Uterus (tissue), 4 donors: ENCODE results near the gene PLD6. TPM values are rescaled to one million over a fixed set of nuclear protein-coding genes. Genes with fewer than 3 reads are reported as not detected.
A peak's percentile ranks its signal among the peaks of the same experiment; 100 is the strongest.
"Not testable (repeated sequence)": the region's sequence is repeated elsewhere in the genome, so short reads cannot be mapped to it uniquely, and the experiment has no call there.

Source experiments
- DNase-seq, 2 donors: peaks; one replicate each; pipeline ENCODE4 v3.0.0-alpha.2; 2019 to 2020
- H3K27ac ChIP-seq, 2 donors: fragments of 200-600 bp; sonication (generic); 1 replicate in 1 of 2; 2 replicates in 1 of 2; pipeline ENCODE4 v1.5.1; 2016 to 2018
- H3K27me3 ChIP-seq, 2 donors: fragments of 200-600 bp; sonication (generic); one replicate each; pipeline ENCODE4 v1.5.1; 2018 to 2019; ENCODE audit warnings: control low read depth in 1 of 2
- H3K36me3 ChIP-seq, 2 donors: fragments of 200-600 bp; sonication (generic); one replicate each; pipeline ENCODE4 v1.5.1; 2019; ENCODE audit warnings: control low read depth in 1 of 2
- H3K4me1 ChIP-seq, 2 donors: fragments of 200-600 bp; sonication (generic); one replicate each; pipeline ENCODE4 v1.5.1; 2018 to 2019; ENCODE audit warnings: control low read depth in 1 of 2
- H3K4me3 ChIP-seq, 2 donors: fragments of 200-600 bp; sonication (generic); 1 replicate in 1 of 2; 2 replicates in 1 of 2; pipeline ENCODE4 v1.5.1; 2018 to 2019; ENCODE audit warnings: mild to moderate bottlenecking in 1 of 2
- H3K9me3 ChIP-seq, 2 donors: fragments of 200-600 bp; sonication (generic); one replicate each; pipeline ENCODE4 v1.5.1; 2019; ENCODE audit warnings: control low read depth in 1 of 2
- CTCF ChIP-seq, 4 experiments: fragments of 200-600 bp in 2 of 4; fragments of 450-650 bp in 2 of 4; sonication (generic) in 2 of 4; IDR thresholded peaks; one replicate each; pipeline ENCODE4 v1.5.1; 2016 to 2019; ENCODE audit warnings: antibody characterized with exemption in 4 of 4, mild to moderate bottlenecking in 2 of 4, moderate library complexity in 1 of 4
- POLR2A ChIP-seq, 2 donors: fragments of 450-650 bp; IDR thresholded peaks; one replicate each; pipeline ENCODE4 v1.6.1; 2016; ENCODE audit warnings: antibody characterized with exemption in 2 of 2, mild to moderate bottlenecking in 1 of 2, moderate library complexity in 1 of 2
- intact Hi-C: fragments of 100-400 bp; cut with DNase I; formaldehyde crosslinking; loops from one replicate; pipeline ENCODE4 v1.15.1; 2023; ENCODE audit warnings: low total_unique reads
- total RNA-seq, 4 donors: library from RNA; depleted of rRNA in 3 of 4; stranded (reverse); fragments of >200 nt in 3 of 4; gene quantifications; one replicate each; pipeline versions ENCODE4 v1.1.0 to v1.2.4, GENCODE V29; 2014 to 2023
- donor health status: DM: yes; HTN: yes; CAD: no.

The PLD6 gene
- total RNA-seq, 4 donors from 2014 or later: 0.77 to 8.1 (median 5.0) TPM

- Histone ChIP-seq H3K36me3 (no peaks in the 10 kb centered on the region), H3K4me3 (no peak overlapping the region), H3K27ac (peak overlapping the region in 1 of 2 donors; percentile 63), H3K4me1 (peaks cover 0 to 13% of the 10 kb centered on the region in 2 donors), H3K27me3 (no peaks in the 10 kb centered on the region), H3K9me3 (no peaks in the 10 kb centered on the region)
- intact Hi-C loops: no loop called here
- TF ChIP-seq POLR2A (IDR thresholded peaks at IDR 0.05) (no peak), CTCF (IDR thresholded peaks at IDR 0.05) (no peak)
- DNase-seq: peak in 1 of 2 donors; percentile 42
Measured at GRCh38 chr17:17200831-17201230, 5.3 kb downstream of the PLD6 start.

- H3K27ac ChIP-seq: peak overlapping the region in 1 of 2 donors; percentile 52
- no peaks in the 10 kb centered on the region for H3K36me3 ChIP-seq
- no peaks in the 10 kb centered on the region for H3K9me3 ChIP-seq
- no peak overlapping the region for H3K4me3 ChIP-seq
- no peak for DNase-seq
- H3K4me1 ChIP-seq: peaks cover 0 to 13% of the 10 kb centered on the region in 2 donors
- intact Hi-C loops: no loop called here
- H3K27me3 ChIP-seq: no peaks in the 10 kb centered on the region
- TF ChIP-seq POLR2A (IDR thresholded peaks at IDR 0.05) (no peak), CTCF (IDR thresholded peaks at IDR 0.05) (no peak)
Measured at GRCh38 chr17:17200311-17200710, 5.8 kb downstream of the PLD6 start.

GRCh38 chr17:17198281-17198680 is 7.9 kb downstream of the PLD6 start:
- H3K27me3 ChIP-seq: no peaks in the 10 kb centered on the region
- intact Hi-C loops: no loop called here

GRCh38 chr17:17196776-17197175 is 9.4 kb downstream of the PLD6 start:
- no peak overlapping the region for H3K27ac ChIP-seq
- peaks cover 0 to 1% of the 10 kb centered on the region in 2 donors for H3K4me1 ChIP-seq
- no peak for TF ChIP-seq CTCF (IDR thresholded peaks at IDR 0.05)
- TF ChIP-seq POLR2A (IDR thresholded peaks at IDR 0.05): no peak
- H3K27me3 ChIP-seq: no peaks in the 10 kb centered on the region
- DNase-seq: no peak
- H3K9me3 ChIP-seq: no peaks in the 10 kb centered on the region
- intact Hi-C loops: no loop called here
- no peak overlapping the region for H3K4me3 ChIP-seq
- H3K36me3 ChIP-seq: no peaks in the 10 kb centered on the region

More at GRCh38 chr17:17198281-17198680, 7.9 kb downstream of the PLD6 start:
- TF ChIP-seq POLR2A (IDR thresholded peaks at IDR 0.05) (no peak), CTCF (IDR thresholded peaks at IDR 0.05) (no peak)
- no peak for DNase-seq
- Histone ChIP-seq H3K9me3 (no peaks in the 10 kb centered on the region), H3K4me1 (no peaks in the 10 kb centered on the region), H3K4me3 (no peak overlapping the region), H3K36me3 (no peaks in the 10 kb centered on the region), H3K27ac (no peak overlapping the region)

- H3K9me3 ChIP-seq, H3K27me3 ChIP-seq, H3K36me3 ChIP-seq, DNase-seq, H3K4me3 ChIP-seq, H3K27ac ChIP-seq, intact Hi-C loops: not testable (repeated sequence)
- peaks cover 0 to 12% of the 10 kb centered on the region in 2 donors for H3K4me1 ChIP-seq
Measured at GRCh38 chr17:17195466-17195865, 10.7 kb downstream of the PLD6 start.

GRCh38 chr17:17191961-17192381 is 14.2 kb downstream of the PLD6 start:
- Histone ChIP-seq H3K4me1 (peaks cover 0 to 12% of the 10 kb centered on the region in 2 donors), H3K27ac (peak overlapping the region; percentile 69 to 75), H3K4me3 (no peak overlapping the region), H3K27me3 (no peaks in the 10 kb centered on the region), H3K9me3 (no peaks in the 10 kb centered on the region), H3K36me3 (no peaks in the 10 kb centered on the region)
- TF ChIP-seq CTCF (IDR thresholded peaks at IDR 0.05) (no peak), POLR2A (IDR thresholded peaks at IDR 0.05) (no peak)
- intact Hi-C loops: no loop called here
- DNase-seq: no peak
